Measurements from ENCODE around the gene LHFPL5. TPM values are rescaled to one million over a fixed set of nuclear protein-coding genes. Genes with fewer than 3 reads are reported as not detected.

The LHFPL5 gene
- total RNA-seq, result not detected
- long read RNA-seq, result 0 reads

GRCh38 chr6:35804996-35805736, at the start of gene LHFPL5:
LHFPL5 (plus strand) TSS chr6:35805352; CDS start chr6:35805671, 319 bp downstream.
- DNase-seq, result peak; percentile 60

GRCh38 chr6:35757456-35758123, 47.6 kb upstream of the LHFPL5 start:
- intact Hi-C loops (cut with micrococcal nuclease), result no loop called here
- ATAC-seq (no peak), DNase-seq (no peak)

More at GRCh38 chr6:35804996-35805736, at the start of gene LHFPL5:
- intact Hi-C loops (cut with micrococcal nuclease), result no loop called here
- peak; percentile 92 for ATAC-seq

- intact Hi-C loops (cut with micrococcal nuclease), result no loop called here
- no peak for ATAC-seq
- no peak for DNase-seq
Observed at GRCh38 chr6:35759426-35759825, 45.7 kb upstream of the LHFPL5 start.

DNA sequence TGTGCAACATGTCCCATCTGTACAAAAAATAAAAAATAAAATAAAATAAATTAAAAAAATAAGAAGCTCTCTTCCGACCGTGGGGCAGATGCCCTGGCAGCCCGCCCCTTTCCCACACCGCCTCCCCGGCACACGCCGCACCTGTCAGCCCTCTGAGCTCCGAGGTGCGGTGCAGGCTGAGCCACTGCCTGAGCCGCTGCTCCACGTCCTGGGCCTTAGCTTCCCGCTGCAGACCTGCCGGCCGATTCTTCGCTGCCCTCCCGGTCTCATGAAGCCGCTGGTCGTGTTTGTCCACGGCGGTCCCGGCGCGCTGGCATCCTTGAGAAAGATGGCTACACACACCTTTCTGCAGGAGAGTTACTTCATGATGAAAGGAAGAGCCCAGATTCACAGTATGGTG, 39.4 kb upstream of the LHFPL5 start:
- ATAC-seq (no peak), DNase-seq (no peak)
- intact Hi-C loops (cut with micrococcal nuclease), result no loop called here

DNA sequence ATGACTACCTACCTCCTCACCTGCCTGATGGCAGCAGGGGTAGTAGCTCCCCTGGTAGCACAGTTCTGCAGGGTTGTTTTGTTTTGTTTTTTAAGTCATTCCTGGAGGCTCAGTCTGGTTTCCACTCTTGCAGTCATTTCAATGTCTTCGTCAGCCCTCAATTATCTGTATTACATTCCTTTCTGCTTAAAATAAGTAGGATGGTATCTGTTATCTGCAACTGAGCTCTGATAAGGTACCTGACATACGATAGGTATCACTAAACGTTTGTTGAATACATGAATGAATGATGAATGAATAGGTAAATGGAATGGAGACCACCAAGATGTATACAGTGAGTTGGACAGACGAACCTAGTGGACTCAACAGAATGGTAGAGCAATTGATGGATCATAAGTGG, 35.9 kb upstream of the LHFPL5 start:
- intact Hi-C loops (cut with micrococcal nuclease), result no loop called here
- ATAC-seq (no peak), DNase-seq (no peak)

GRCh38 chr6:35771343-35771627, 33.9 kb upstream of the LHFPL5 start:
- intact Hi-C loops (cut with micrococcal nuclease), result no loop called here
- ATAC-seq, result no peak
- DNase-seq, result no peak

DNA sequence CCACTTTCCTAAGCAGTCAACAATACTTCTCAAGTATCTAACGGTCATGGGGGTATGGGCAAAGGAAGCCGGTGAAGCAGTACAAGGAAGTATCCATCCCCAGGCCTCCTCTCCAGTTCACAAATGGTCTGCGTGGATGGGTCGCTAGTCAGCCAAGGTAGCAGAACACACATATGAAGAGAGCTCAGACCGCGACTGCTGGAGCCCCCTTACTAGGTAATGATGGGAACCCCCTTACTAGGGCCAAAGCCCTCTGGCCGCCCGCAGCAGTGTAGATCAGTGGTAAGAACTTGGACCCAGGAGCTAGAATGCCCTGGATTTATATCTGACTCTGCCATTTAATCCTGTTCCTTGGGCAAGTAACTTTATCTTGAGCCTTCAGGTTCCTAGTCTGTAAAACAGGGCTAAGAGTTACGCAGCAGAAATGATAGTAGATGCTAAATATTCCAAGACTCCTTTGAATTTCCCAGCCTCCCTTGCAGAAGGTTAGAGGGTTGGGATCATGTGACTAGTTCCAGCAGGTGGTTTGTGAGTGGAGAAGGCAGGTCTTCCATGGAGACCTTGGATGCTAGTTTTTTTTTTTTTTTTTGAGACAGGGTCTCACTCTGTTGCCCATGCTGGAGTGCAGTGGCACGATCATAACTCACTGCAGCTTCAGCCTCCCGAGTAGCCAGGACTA, 30.9 kb upstream of the LHFPL5 start:
- ATAC-seq (no peak), DNase-seq (no peak)
- intact Hi-C loops (cut with micrococcal nuclease), result no loop called here

DNA sequence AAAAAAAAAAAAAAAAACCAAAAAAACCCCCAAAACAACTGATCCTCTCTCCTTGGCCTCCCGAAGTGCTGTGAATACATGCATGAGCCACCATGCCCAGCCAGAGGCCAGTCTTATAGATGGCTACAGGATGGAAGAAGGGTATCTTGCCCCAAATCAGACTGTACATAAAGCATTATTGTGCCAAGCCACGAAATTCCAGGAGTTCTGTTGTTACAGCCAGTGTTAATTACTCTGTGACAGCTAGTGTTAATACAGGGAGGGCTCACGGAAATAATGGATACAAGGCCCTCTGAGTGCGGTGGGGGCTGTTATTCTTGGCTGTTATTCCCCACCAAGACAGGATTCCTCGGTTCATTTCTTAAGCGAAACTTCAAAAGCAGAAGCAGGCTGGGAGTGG, 30.1 kb upstream of the LHFPL5 start:
- ATAC-seq (no peak), DNase-seq (no peak)
- intact Hi-C loops (cut with micrococcal nuclease), result no loop called here

- ATAC-seq (peak; percentile 29), DNase-seq (peak; percentile 32)
- intact Hi-C loops (cut with micrococcal nuclease), result no loop called here
Observed at GRCh38 chr6:35776364-35777215, 28.6 kb upstream of the LHFPL5 start, which contains the start of gene CLPSL2. CLPSL2 (plus strand) TSS chr6:35776598; CDS start chr6:35776619, 21 bp downstream.

- no peak for DNase-seq
- ATAC-seq, result no peak
- intact Hi-C loops (cut with micrococcal nuclease), result no loop called here
Observed at GRCh38 chr6:35777356-35778102, 27.6 kb upstream of the LHFPL5 start.

GRCh38 chr6:35778437-35778836, 26.7 kb upstream of the LHFPL5 start:
- ATAC-seq, result peak; percentile 39
- intact Hi-C loops (cut with micrococcal nuclease), result no loop called here
- no peak for DNase-seq

GRCh38 chr6:35780719-35781118, 24.4 kb upstream of the LHFPL5 start, which contains the start of gene CLPSL1:
CLPSL1 (plus strand) TSS chr6:35781019; CDS start chr6:35781111, 92 bp downstream.
- intact Hi-C loops (cut with micrococcal nuclease), result no loop called here

GRCh38 chr6:35781290-35781689, 23.9 kb upstream of the LHFPL5 start:
- DNase-seq (no peak), ATAC-seq (no peak)
- intact Hi-C loops (cut with micrococcal nuclease), result no loop called here

More at GRCh38 chr6:35780719-35781118, 24.4 kb upstream of the LHFPL5 start, which contains the start of gene CLPSL1:
- DNase-seq, result no peak
- ATAC-seq, result no peak

- intact Hi-C loops (cut with micrococcal nuclease), result no loop called here
- ATAC-seq (no peak), DNase-seq (peak; percentile 38)
Observed at GRCh38 chr6:35782424-35782823, 22.7 kb upstream of the LHFPL5 start.

DNA sequence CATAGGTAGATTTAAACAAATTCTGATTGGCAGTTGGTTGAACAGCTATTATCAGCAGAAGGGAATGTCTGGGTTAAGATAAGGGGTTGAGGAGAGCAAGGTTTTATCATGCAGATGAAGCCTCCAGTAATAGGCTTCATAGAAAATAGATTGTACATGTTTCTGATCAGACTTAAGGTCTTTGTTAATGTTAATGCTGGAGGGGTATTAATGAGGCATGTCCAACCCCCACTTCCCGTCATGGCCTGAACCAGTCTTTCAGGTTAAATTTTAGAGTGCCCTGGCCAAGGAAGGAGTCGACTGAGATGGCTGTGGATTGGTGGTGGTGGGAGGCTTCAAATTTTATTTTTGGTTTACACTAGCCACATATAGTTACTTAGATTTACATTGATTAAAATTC, 21.0 kb upstream of the LHFPL5 start:
- no peak for DNase-seq
- intact Hi-C loops (cut with micrococcal nuclease), result no loop called here
- no peak for ATAC-seq

GRCh38 chr6:35786272-35786671, 18.9 kb upstream of the LHFPL5 start:
- ATAC-seq (no peak), DNase-seq (no peak)
- intact Hi-C loops (cut with micrococcal nuclease), result no loop called here

GRCh38 chr6:35786810-35787209, 18.3 kb upstream of the LHFPL5 start:
- ATAC-seq (no peak), DNase-seq (no peak)
- intact Hi-C loops (cut with micrococcal nuclease), result no loop called here

Measured in left ventricle myocardium superior (tissue), 1 donor.